NOMO-1 (cell line): Measurements from ENCODE around the gene ERVW-1.
"Not testable (repeated sequence)": the region's sequence is repeated elsewhere in the genome, so short reads cannot be mapped to it uniquely, and the experiment has no call there.

ENCODE experiments used
- DNase-seq, 2 experiments: peaks; one replicate each; lab custom pipeline; 2025; ENCODE audit not compliant: unreplicated experiment in 2 of 2; lab: John Stamatoyannopoulos, UW

Gene ERVW-1, protein sequence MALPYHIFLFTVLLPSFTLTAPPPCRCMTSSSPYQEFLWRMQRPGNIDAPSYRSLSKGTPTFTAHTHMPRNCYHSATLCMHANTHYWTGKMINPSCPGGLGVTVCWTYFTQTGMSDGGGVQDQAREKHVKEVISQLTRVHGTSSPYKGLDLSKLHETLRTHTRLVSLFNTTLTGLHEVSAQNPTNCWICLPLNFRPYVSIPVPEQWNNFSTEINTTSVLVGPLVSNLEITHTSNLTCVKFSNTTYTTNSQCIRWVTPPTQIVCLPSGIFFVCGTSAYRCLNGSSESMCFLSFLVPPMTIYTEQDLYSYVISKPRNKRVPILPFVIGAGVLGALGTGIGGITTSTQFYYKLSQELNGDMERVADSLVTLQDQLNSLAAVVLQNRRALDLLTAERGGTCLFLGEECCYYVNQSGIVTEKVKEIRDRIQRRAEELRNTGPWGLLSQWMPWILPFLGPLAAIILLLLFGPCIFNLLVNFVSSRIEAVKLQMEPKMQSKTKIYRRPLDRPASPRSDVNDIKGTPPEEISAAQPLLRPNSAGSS

DNA sequence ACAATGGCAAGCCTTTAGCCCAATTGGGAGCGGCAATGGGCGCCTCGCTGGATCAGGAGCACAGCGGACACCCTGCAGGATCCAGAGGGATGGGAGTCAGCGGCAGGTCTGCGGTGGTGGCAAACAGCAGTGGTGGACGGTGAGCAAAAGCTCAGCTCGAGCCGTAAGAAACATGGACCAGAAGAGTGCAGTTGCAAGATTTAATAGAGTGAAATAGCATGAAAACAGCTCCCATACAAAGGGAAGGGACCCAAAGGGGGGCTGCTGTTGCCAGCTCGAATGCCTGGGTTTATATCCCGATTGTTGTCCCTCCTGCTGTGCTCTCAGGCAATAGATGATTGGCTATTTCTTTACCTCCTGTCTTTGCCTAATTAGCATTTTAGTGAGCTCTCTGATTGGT lies at the start of gene ERVW-1:
Gene ERVW-1, minus strand, starts transcription at position 266 of the 400 bp plus-strand sequence. CDS start 7,565 bp downstream, outside the sequence.
- not testable (repeated sequence) for DNase-seq

DNA sequence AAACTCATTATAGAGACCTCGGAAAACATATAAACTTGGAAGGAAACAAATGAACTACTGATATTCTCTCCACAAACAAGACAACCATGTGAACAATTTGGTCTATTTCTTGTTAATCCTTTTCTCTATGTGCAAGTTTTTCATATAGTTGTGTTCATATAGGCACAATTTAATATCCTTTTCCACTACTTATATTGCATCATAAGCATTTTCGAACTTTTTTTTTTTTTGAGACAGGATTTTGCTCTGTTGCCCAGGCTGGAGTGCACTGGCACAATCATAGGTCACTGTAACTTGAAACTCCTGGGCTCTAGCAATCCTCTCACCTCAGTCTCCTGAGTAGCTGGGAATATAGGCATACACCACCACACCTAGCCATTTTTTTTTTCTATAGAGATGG lies 45.4 kb upstream of the ERVW-1 start:
- DNase-seq, result no peak

DNA sequence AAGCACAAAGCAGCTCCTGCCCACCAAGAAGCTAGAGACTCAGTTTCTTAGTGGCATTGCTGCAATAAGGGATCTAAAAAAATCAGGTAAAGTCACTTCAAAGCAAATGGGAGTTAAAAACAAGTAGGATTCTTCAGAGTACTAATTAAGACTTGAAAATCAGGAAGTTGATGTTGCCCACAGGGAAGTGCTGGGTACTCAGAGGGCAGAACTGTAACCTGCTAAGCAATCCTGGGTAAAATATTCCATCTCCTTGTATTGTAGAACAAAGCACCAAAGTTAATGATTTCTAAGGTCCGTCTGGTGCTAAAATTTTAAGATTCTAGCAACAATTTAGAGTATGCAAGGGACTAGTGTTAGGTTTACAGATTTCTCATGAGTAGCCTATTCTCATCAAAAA lies 42.3 kb upstream of the ERVW-1 start:
- DNase-seq, result peak; percentile 35 to 47

DNA sequence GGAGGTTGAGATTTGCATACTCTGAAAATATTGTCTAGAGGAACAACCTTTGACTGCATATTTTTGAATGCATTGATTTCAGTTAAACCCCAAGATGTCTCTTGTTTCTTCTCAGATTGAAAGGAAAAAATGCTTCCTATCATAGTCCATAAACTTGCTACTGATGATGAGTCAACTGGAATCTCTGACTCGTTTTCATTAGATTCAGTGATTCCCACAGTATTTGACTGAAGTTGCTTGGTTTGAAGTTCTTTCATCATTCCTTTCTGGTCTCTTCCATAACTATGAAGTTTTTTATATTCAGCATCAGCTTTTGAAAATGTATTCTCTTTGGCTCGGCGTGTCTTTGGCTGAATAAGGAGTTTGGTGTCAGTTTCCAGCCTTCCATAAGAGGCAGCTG lies 39.9 kb upstream of the ERVW-1 start:
- DNase-seq, result no peak

DNA sequence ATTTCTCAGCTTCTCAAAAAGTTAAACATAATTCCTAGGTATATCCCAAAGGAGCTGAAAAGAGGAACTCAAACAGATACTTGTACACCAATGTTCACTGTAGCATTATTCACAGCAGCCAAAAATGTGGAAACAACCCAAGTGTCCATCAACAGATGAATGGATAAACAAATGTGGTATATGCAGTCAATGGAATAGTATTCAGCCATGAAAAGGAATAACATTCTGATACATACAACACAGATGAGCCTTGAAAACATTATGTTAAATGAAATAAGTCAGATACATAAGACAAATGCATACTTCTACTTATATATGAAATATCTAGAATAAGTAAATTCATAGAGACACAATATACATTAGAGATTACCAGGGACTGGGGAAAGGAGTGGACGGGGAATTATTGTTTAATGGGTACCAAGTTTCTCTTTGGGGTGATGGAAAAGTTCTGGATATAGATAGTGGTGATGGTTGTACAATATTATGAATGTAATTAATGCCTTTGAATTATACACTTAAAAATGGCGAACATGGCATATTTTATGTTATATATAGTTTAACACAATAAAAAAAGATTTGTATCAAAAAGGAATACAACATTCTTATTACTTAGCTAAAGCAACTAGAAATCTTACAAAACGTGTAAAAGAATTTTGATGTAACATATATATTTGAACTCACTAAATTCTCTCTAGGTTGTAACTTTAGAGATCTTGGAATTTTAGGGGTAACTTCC lies 35.6 kb upstream of the ERVW-1 start:
- DNase-seq, result no peak

DNA sequence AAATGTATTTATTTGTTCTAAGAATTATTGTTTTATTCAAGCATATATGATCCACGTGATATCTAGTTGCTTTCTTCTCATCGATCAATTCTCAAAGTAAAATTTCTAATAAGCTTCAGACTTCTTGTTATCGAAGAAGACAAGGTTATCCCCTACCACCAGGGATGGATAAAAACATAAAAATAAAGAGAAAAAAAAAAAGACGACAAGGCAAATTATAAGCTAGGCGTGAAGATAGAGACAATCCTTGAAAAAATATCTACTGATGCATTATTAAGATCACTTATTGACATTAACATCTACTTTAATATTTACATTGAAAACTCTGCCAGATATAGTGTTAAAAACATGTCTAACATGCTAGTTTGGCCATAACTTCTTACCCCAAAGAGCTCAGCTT lies 31.2 kb upstream of the ERVW-1 start:
- DNase-seq, result no peak

DNA sequence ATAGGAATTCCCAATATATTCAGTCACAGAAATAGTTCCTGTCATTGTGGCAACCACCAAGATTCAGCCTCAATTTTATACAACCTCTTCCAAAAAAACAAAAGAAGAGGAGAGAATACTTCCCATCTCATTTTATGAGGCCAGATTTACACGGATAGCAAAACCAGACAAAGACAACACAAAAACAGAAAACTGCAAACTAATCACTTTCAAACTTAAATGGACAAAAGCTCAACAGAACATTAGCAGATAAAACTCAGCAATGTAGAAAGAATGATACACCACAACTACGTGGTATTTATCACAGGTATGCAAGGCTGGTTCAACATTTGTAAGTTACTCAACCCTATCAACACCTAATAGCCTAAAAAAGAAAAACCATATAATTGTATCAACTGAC lies 28.6 kb upstream of the ERVW-1 start:
- no peak for DNase-seq

DNA sequence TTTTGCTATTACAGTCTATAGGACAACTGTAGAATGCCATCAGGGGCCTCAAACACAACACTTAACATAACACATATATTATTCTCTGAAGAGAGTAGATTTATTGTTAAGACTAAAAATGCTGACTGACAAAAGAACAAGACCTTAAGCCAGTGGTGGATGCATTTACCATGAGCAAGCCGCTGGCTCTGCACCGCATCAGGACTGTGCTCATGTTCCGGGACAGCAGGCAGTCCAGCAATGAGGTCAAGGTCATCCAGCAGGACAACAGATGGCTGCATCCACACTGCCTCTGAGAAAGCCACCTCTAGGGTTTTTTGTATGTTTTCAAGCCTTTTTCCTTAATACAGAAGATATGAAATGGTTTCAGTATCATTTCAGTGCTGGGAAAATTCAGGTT lies 26.8 kb upstream of the ERVW-1 start:
- DNase-seq, result no peak

DNA sequence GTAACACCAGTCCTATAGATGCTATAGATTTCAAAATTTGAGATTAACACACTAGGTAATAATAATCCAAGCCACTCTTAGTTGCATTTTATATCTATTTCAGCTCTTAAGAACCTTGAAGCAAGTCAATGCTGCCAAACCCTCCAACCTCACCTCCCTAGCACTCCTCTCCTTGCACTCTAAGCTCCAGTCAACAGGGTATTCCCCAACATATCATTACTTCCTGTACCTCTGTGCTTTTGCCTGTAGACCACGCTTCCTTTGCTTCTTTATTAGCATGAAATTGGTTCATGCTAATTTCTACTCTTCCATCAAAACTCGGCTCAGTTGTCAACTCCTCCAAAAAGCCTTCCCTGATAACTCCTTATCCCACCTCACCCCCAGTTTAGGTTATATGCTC lies 26.0 kb upstream of the ERVW-1 start:
- no peak for DNase-seq

DNA sequence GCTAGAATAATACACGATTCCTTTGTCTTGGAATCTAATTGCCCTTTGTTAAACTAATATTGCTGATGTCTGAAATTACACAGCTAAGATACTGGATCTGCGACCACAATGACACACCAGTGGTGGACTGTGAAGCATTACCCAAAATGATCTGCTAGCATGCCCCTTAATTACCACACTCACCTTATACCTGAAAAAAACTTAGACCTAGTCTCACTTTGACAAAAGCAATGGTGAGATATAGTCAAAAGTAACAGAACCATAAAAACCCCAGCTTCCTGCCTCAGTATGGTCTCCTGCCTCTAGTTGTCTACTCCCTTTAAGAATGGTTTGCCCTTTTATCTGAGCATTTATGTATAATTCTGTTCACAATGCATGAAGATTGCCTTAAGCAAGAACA lies 20.8 kb upstream of the ERVW-1 start:
- no peak for DNase-seq

DNA sequence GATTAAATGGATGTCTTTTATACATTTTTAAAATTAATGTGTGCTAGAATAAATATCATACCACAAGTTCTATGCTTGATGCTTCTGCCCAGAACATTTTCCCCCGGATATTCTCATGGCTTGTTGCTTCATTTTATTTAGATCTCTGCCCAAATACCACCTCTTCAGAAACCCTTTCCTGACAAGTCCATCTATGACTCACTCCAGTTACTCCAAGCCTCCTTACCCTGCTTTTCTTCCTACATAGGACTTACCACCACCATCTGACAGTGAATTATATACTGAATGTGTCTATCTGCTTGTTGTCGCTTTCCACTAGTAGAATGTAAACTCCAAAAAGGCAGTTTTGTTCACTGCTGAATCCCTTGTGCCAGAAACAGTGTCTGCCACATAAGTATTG lies 19.1 kb upstream of the ERVW-1 start:
- no peak for DNase-seq

DNA sequence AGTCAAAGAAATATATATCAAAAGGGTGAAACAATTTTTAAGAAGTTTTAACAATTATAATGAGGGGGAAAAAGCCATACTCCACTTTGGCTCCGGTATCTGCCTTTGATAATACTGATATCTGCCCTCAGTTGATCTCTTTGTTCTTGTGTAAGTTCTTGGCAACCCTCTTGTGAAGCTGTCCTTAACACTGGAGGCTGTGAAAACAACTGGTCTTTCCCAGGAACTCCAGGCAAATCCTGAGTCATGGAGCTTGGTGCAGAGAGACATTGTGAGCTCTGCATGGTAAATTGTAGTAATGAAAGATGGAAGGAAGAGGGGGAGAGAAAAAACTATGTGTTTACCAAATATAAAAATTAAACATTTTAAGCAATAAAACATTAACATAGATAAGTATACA lies 11.9 kb upstream of the ERVW-1 start:
- no peak for DNase-seq

DNA sequence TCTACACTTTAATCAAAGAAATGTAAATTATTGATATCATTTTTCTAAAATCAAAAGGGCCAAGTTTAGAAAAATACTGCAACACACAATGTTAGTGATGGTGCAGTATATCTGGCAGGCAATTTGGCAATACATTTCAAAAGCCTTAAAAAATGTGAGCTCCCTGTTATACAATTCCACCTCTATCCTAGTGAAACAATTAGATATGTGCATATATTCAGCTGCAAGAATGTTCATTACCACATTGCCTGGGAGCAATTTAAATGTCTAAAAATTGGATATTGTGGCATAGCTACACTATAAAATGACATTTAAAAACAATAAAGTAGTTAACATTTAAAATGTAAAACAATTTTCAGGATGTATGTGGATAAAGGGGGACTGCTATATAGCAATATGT lies 10.1 kb upstream of the ERVW-1 start:
- no peak for DNase-seq

DNA sequence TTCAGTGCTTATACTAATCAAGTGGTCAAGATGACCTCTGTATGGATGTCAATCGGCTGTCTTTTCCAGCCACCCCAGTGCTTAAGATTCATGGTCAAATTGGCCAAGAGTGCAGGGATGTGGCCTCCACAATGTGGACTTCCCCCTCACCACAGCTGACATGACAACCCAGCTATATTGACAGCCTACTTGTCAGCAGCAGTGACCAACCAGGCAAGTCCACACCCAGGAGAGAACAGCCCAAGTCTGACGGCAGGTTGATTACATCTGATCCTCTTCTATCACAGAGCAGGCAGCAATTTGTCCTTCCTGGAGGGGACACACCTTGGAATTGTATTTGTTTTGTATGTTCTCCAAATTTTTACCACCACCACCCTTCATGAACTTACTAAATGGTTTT lies 8.2 kb upstream of the ERVW-1 start:
- DNase-seq, result no peak

DNA sequence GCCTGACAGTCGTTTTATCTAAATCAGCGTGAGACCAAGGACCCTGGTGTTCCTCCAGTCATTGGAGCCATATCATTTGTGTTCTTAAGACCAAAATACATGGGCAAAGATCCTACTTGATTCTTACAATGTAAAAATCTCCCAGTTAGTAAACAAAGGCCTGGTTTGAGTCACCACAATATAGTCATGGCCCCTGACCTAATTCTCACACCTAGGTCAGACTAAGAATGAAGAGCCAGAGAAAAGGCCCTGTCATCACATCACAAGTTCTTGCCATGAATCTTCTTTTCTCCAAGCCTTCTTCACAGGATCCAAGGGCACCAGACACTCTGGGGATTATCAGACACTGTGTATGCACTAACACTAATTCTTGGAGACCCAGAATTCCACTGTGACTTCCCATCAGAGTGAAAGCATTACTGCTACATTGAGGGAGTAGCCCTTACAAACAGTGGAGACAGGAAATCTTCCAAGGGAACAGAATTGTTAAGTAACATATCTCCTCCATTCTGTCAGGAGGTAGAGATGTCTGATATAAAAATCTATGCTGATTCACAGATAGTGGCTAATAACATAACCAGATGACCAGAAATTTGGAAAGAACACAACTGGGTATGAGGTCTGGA lies 7.6 kb upstream of the ERVW-1 start:
- DNase-seq, result no peak

DNA sequence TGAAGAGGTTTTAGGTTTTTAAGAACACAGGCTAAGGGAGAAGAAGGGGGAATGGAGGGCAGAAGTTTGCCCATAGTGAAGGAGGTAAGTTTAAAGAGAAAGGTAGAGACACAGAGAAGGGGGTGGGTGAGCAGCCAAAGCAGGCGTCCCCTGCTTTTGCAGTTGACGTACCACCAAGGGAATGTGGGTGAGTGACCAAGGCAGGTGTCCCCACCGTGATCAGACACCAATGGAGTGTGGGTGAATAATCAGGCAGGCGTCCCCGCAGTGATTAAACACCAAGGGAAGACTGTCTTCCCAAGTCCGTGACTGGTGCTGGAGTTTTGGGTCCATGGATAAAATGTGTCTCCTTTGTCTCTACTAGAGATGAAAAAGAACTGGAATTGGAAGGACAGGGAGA lies 6.5 kb upstream of the ERVW-1 start:
- DNase-seq, result not testable (repeated sequence)

DNA sequence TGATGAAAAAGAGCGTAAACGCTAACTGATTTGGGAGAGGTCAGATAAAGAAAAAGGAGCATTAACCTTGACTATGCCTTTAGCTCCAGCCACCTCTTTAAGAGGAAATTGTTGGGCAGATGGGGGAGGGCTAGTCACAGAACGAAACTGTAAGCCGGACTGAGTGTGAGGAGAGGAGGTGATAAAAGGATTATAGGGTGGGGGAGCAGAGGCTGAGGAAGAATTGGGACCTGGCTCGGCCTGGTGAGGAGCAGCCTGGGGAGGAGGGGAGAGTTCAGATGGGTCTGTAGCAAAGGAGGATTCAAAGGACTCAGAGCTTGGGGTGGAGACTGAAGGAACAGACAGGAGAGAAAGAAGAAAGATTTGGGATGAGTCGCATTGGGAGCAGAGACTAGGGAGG lies 5.9 kb upstream of the ERVW-1 start:
- not testable (repeated sequence) for DNase-seq

DNA sequence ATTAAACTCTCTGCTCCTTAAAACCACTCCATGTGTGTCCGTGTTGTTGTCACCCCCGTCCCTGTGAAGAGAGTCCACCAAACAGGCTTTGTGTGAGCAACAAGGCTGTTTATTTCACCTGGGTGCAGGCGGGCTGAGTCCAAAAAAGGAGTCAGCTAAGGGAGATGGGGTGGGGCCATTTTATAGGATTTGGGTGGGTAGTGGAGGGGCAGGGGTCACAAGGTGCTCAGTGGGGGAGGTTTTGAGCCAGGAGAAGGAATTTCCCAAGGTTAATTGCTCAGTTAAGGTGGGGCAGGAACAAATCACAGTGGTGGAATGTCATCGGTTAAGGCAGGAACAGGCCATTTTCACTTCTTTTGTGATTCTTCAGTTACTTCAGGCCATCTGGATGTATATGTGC lies 1.4 kb upstream of the ERVW-1 start:
- DNase-seq, result not testable (repeated sequence)

DNA sequence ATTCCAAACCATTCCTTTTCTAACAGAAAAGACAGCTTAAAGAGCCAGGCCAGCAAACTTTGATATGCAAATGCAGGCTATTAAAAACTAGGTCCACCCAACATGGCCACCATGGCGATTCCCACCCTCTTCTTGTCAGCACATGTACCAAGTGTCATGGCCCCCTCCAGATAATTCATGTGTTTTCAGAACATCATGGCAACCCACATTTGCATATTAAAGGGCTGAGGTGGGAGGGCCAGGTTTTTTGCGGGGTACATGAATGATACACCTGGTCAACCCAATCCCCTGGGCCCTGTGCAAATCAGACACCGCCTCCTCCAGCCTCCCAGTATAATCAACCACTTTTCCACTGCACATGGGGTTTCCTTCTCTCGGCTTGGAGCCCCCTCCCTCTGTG lies 965 bp upstream of the ERVW-1 start:
- DNase-seq, result no peak

DNA sequence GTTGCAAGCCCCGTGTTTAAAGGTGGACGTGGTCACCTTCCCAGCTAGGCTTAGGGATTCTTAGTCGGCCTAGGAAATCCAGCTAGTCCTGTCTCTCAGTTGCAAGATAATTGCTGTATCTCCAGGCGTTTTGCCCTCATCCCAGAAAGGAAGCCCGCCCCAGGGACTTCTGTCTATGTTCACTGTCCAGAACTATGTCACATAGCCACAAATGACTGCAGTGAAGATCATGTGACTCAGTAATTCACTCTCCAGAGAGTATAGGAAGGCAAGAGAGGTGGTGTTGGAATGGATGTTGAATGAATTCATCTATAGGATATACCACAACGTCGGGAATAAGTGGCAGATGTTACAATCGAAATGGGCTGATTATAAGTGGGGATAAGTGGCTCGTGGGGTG lies 349 bp upstream of the ERVW-1 start:
- DNase-seq, result no peak

DNA sequence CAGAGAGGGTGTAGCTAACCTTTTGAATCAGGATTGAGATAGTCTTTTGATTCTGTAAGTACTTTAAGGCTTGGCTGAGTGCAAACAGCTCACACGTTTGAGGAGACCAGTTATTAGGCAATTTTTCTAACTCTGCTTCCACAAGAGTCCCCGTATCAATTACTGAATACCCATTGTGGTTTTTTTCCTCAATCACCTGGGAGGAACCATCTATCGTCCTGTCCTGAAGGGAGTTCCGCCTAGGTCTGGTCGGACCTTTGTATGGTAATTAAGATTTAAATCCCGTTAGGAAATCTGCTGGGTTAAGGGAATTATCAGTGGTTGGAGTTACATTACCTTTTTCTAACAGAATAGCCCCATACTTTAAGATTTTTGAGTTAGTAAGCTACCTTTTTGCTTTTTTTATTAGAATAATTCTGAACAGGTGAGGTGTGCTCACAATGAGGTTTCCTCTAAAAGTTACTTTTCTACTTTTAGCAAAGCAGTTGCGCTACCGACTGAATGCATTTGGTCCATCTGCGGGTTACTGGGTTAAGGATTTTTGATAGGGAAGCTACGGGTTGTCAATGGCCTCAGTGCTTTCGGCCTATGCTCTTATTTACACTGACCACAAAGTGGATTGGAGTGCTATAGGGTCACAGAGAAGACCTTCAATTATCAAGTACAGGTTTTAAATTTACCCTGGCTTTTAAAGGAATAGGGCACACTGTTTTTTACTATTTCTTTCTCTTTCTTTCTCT lies 1.7 kb downstream of the ERVW-1 start:
- DNase-seq, result not testable (repeated sequence)
